ENCODE results near the gene STYX.

- TF ChIP-seq POLR2A (IDR thresholded peaks at IDR 0.05; ENCODE audit: low read length) = no peak
- no peak for TF ChIP-seq GATA1 (IDR thresholded peaks at IDR 0.05; ENCODE audit: low read depth, low read length)
These were observed 5.7 kb upstream of the STYX start for GRCh38 chr14:52724360-52724644.
